Calu3 (cell line): Measurements from ENCODE around the gene RIMBP2. TPM values are rescaled to one million over a fixed set of nuclear protein-coding genes. Genes with fewer than 3 reads are reported as not detected.

ENCODE experiments used
- BruUV-seq: library from RNA; stranded (reverse); fragments of 400-500 nt; replicated peaks from 2 replicates; lab custom pipeline; 2021; lab: Mats Ljungman, UMichigan
- CTCF ChIA-PET: fragments of 300-600 bp; sonication (Branson Sonifier 250); formaldehyde crosslinking; loops from one replicate; lab custom pipeline; 2022; ENCODE audit warnings: antibody characterized with exemption; lab: Charles Lee
- DNase-seq: peaks from one replicate; pipeline ENCODE4 v3.0.0; 2022
- H3K27ac Mint-ChIP-seq: one replicate; pipeline ENCODE4 v1.8.0; 2022; ENCODE audit warnings: mixed read lengths; ENCODE audit not compliant: unreplicated experiment
- H3K27me3 Mint-ChIP-seq: one replicate; pipeline ENCODE4 v1.8.0; 2022; ENCODE audit warnings: mixed read lengths; ENCODE audit not compliant: unreplicated experiment
- H3K36me3 Mint-ChIP-seq: one replicate; pipeline ENCODE4 v1.8.0; 2022; ENCODE audit warnings: mild to moderate bottlenecking, moderate library complexity, mixed read lengths; ENCODE audit not compliant: insufficient read depth, unreplicated experiment
- H3K4me1 Mint-ChIP-seq: one replicate; pipeline ENCODE4 v1.8.0; 2022; ENCODE audit warnings: mild to moderate bottlenecking, low read depth, mixed read lengths; ENCODE audit not compliant: unreplicated experiment
- H3K4me3 Mint-ChIP-seq: one replicate; pipeline ENCODE4 v1.8.0; 2022; ENCODE audit warnings: mild to moderate bottlenecking, low read depth, moderate library complexity, mixed read lengths; ENCODE audit not compliant: unreplicated experiment
- H3K9me3 Mint-ChIP-seq: one replicate; pipeline ENCODE4 v1.8.0; 2022; ENCODE audit warnings: low read depth, mixed read lengths; ENCODE audit not compliant: unreplicated experiment
- CTCF ChIP-seq: fragments of 200-600 bp; IDR thresholded peaks from one replicate; pipeline ENCODE4 v1.8.0; 2022; ENCODE audit warnings: antibody characterized with exemption; ENCODE audit not compliant: unreplicated experiment
- intact Hi-C: fragments of 100-400 bp; cut with micrococcal nuclease; formaldehyde crosslinking; loops from one replicate; pipeline ENCODE4 v1.10.0; 2022; ENCODE audit not compliant: unreplicated experiment
- total RNA-seq: library from RNA; stranded (reverse); gene quantifications from 2 replicates; pipeline ENCODE4 v1.2.3, GENCODE V29; 2022

RIMBP2 gene
- total RNA-seq, 1 experiment from 2014 or later, result 6.1 TPM

DNA sequence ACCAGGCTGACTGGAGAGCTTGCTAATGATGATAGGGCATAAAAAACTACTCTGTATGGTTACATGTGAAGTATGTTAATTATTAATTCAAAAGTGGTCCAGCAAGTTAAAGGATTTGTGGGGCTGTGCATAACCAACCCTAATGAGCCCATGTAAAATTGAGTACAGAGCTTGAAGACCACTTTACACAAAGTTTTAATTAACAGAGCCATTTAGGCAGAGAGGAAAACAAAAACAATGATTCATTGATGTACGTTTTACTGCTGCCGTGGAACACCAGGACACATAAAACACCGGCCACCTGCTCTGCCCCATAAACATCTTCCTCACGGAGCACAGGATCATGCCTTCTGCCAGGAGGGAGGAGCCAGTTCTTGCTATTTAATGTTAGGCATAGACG is 83.5 kb downstream of the RIMBP2 start:
- no peak overlapping the region for H3K27ac Mint-ChIP-seq

DNA sequence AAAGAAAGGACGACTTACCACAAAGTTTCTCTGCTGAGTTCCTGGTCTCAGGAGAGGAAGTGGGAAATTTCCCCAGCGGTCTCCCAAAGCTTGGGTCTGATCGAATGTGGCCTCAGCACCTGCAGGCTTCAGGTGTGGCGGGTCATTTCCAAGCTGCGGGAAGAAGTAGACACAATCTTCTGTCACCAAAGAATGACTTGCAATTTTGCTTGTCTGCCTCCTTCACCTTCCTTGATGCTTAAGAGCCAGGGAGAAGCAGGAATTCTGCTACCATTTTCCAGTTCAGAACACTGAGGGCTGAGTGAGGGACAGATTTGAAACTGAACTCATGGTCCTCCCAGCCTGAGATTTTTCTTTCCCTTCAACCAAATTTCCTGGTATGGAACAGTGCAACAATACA is 87.8 kb downstream of the RIMBP2 start:
- Mint-ChIP-seq H3K27ac (no peak overlapping the region), H3K36me3 (peaks cover 2% of the 10 kb centered on the region), H3K27me3 (no peaks in the 10 kb centered on the region), H3K4me3 (no peak overlapping the region), H3K4me1 (no peaks in the 10 kb centered on the region), H3K9me3 (peaks cover 11% of the 10 kb centered on the region)
- no TSS peak for BruUV-seq
- CTCF ChIA-PET, result no interaction called here
- TF ChIP-seq CTCF, result no peak
- no peak for DNase-seq
- intact Hi-C loops, result no loop called here

More for the DNA sequence above, 83.5 kb downstream of the RIMBP2 start:
- Mint-ChIP-seq H3K27me3 (no peaks in the 10 kb centered on the region), H3K9me3 (peaks cover 18% of the 10 kb centered on the region), H3K4me1 (no peaks in the 10 kb centered on the region), H3K4me3 (peak overlapping the region; percentile 61), H3K36me3 (peaks cover 8% of the 10 kb centered on the region)
- intact Hi-C loops, result no loop called here
- DNase-seq, result no peak
- CTCF ChIA-PET, result no interaction called here
- no peak for TF ChIP-seq CTCF
- BruUV-seq, result no TSS peak

DNA sequence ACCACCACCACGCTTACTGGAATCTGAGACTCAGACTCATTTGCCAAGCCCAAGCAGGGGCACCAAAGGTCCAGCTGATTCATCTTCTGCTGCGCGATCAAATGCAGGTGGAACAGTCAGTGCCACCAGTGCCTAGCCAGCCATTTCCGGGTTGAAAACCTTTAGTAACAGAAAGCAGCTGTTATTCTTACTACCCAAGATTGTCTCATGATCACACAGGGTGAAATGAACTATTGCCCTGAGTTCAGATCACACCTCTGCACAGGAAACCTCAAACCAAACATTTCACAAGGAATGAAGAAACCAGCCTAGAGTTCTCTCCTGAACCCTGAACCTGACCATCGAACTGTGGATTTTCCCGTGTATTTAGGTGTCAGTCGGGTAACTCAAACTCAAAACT is 88.9 kb downstream of the RIMBP2 start:
- H3K4me1 Mint-ChIP-seq, result no peaks in the 10 kb centered on the region
- no TSS peak for BruUV-seq

DNA sequence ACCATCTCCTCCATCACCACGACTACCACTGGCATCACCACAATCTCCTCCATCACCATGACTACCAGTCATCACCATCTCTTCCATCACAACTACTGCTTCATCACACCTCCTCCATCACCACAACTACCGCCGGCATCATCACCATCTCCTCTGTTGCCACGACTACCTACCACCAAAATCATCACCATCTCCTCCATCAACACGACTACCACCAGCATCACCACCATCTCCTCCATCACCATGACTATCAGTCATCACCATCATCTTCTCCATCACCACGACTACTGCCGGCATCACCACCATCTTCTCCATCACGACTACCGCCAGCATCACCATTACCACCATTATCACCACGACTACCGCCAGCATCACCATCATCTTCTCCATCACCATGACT is 89.5 kb downstream of the RIMBP2 start:
- H3K27me3 Mint-ChIP-seq, result no peaks in the 10 kb centered on the region
- H3K27ac Mint-ChIP-seq, result no peak overlapping the region
- no peak for DNase-seq
- no TSS peak for BruUV-seq
- peaks cover 11% of the 10 kb centered on the region for H3K9me3 Mint-ChIP-seq
- no peak for TF ChIP-seq CTCF
- H3K4me3 Mint-ChIP-seq, result no peak overlapping the region
- intact Hi-C loops, result no loop called here
- no peaks in the 10 kb centered on the region for H3K36me3 Mint-ChIP-seq
- CTCF ChIA-PET, result no interaction called here
- no peaks in the 10 kb centered on the region for H3K4me1 Mint-ChIP-seq

More for the DNA sequence above, 88.9 kb downstream of the RIMBP2 start:
- H3K36me3 Mint-ChIP-seq, result no peaks in the 10 kb centered on the region
- H3K27me3 Mint-ChIP-seq, result no peaks in the 10 kb centered on the region
- no peak for DNase-seq
- CTCF ChIA-PET, result no interaction called here
- no peak for TF ChIP-seq CTCF
- H3K27ac Mint-ChIP-seq, result no peak overlapping the region
- H3K4me3 Mint-ChIP-seq, result no peak overlapping the region
- intact Hi-C loops, result no loop called here
- peaks cover 11% of the 10 kb centered on the region for H3K9me3 Mint-ChIP-seq
